ENCODE data around the gene UFM1.
"Not testable (repeated sequence)": the region's sequence is repeated elsewhere in the genome, so short reads cannot be mapped to it uniquely, and the experiment has no call there.

UFM1 gene

GRCh38 chr13:38349390-38350113 lies at the start of gene UFM1:
Gene UFM1 (plus strand): TSS chr13:38349851. CDS start chr13:38349920, 69 bp downstream.
- DNase-seq, result peak; percentile 90

GRCh38 chr13:38301236-38301635 lies 48.4 kb upstream of the UFM1 start:
- DNase-seq, result no peak

DNA sequence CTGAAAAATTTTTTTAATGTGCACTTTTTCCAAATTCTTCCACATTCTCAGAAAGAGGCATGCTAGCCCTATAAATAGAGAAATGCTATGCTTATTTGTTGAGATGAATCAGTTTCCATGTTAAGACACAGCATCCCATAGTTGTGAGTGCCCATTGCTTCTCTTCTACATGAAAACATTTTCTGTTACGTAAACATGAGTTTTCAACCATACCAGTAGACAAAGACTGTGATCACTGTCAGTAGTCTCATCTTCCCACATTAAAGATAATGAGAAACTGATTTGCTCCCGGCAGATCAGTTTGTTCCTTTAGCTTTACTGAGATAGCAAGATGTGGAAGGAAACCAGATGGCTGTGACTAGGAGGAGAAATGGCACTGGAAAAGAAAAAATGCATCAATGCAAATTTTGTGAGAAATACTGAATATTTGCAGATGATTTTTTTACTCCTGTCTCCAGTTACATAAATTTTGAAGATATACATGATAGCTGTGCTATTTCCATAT lies 45.8 kb upstream of the UFM1 start:
- DNase-seq, result no peak

- DNase-seq, result no peak
These were observed 40.9 kb upstream of the UFM1 start for GRCh38 chr13:38308736-38309135.

- DNase-seq, result no peak
These were observed 40.3 kb upstream of the UFM1 start for GRCh38 chr13:38309397-38309796.

GRCh38 chr13:38311175-38311574 lies 38.5 kb upstream of the UFM1 start:
- DNase-seq, result not testable (repeated sequence)

DNA sequence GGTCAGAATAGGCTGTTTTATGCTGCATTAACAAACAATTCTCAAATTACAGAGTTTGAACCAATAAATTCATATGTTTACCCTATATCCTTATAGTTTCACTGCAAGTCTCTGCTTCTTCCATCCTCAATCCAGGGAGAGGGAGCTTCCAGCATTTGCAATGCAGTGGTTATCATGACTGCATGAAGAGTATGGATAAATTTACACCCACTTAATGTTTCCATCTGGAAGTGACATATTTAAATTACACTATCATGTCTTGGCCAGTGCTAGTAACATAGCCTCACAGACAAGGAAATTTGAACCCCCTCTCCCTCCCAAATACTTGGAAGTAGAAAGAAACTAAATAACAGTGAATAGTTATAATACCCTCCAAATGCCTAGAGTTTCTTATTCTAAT lies 33.5 kb upstream of the UFM1 start:
- no peak for DNase-seq

- no peak for DNase-seq
These were observed 28.0 kb upstream of the UFM1 start for GRCh38 chr13:38321654-38322053.

GRCh38 chr13:38325426-38325825 lies 24.2 kb upstream of the UFM1 start:
- no peak for DNase-seq

GRCh38 chr13:38328699-38329098 lies 21.0 kb upstream of the UFM1 start:
- no peak for DNase-seq

GRCh38 chr13:38334845-38335244 lies 14.8 kb upstream of the UFM1 start:
- no peak for DNase-seq

DNA sequence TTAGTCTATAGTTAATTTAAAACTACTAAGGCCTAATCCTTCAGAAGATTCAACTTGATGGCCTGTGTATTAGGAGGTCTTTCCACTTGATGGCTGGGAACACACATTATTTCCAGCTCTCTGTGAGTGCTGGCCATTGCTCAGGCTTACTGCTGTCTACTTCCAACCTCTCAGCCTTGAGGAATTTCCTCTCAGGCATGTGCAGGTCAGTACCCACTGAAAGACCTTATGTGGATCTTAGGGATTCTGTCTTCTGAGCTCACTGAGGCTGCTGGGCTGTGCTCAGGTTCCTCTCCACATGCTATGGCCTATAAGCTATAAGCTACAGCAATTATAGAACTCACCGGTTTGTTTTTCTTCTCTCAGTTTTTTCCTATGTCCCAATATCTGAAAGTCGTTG lies 11.6 kb upstream of the UFM1 start:
- DNase-seq, result no peak

- no peak for DNase-seq
These were observed 9.0 kb upstream of the UFM1 start for GRCh38 chr13:38340624-38341023.

DNA sequence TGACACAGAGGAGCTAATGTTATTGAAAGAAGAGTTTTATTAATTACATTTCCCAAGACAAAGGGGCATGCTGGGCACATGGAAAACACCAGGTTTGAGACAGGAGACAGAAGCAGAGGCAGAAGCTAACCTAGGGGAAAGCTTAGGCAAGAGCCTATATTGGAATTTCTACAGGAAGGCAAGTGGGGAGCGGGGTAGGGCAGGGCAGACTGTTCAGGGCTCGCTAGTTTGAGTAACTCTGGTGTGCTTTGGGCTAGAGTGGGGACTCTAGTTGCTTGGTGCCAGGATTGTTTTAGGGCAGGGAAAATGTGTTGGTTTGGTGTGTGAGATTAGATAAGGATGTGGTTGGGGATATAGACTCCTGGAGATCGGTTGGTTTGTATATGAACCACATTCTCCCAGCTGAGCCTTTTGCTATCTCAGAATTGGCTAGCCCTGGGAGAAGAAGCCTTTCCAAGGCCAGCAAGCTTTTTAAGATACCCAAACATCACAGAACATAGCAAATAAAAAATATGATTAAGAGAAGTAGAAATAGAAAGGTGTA lies 8.4 kb upstream of the UFM1 start:
- DNase-seq, result no peak

- no peak for DNase-seq
These were observed 2.9 kb upstream of the UFM1 start for GRCh38 chr13:38346764-38347163.

DNA sequence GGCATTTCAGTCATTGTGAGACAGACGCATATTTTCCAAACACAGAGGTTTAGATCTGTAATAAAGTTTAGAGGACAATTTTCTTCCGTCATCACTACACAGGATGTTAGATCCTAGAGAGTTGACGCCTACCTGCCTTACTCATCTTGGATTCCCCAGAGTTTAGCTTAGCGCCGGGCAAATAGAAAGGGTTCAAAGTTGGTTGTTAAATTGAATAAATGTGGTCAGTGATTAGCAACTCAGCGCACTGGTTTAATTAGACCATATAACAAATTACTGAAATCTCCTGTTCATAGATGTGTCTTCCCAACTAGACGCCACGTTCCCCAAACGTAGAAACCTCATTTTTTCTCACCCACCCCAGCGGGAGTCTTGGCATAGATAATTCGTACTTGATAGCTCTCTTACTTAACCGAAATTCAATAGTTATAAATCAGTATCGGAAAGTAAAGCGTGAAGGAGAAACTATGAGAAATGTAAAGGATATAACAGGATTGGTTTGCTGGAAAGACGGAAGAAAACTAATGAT lies 726 bp upstream of the UFM1 start:
- no peak for DNase-seq

GRCh38 chr13:38350114-38350617 lies 515 bp downstream of the UFM1 start:
- DNase-seq, result no peak

GRCh38 chr13:38355595-38356119 lies 6.0 kb downstream of the UFM1 start:
- DNase-seq, result no peak

GRCh38 chr13:38358684-38359083 lies 9.0 kb downstream of the UFM1 start:
- no peak for DNase-seq

DNA sequence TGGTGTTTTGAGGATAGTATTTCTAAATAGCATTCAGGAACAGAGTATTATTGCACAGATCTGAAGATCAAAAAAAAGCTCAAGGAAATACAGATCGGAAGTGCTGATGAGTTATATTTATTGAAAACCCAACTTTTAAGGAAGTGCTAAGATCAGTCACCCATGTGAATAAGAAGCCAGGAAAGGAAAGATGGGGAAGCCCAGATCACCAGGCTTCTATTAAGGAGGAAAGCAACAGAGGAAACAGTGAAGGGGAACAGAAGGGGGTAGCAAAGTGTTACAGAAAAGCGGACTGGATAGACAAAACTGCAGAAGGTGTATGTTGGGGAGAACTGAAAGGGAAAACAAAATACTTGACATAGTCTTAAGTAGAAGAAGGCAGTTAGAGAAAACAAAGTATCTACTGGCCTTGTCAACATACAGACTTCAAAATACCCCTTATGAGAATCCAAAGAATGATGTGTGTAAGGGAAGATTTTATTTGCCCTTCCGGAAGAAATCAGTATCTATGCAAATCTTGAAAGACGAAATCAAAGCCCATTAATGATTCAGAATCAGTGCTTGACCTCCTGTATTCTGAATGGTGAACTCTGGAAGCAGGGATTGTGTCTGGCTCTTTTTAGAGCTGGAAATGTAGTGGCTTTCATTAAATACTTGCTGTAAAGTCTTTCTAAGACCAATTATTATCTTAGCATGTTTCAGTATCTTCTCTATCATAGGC lies 12.1 kb downstream of the UFM1 start:
- no peak for DNase-seq

DNA sequence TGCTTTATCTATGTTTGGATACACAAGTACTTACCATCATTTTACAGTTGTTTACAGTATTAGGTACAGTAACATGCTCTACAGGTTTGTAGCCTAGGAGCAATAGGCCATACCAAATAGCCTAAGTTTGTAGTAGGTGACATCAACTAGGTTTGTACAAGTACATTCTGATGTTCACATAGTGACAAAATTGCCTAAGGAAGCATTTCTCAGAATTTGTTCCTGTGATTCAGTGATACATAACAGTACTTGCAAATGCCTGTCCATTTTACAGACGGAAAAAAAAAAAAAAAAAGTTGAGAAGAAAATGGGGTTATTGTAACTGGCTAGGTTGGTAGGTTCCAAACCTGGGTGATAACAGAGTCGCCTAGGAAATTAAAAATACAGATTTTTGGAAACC lies 13.6 kb downstream of the UFM1 start:
- DNase-seq, result no peak

GRCh38 chr13:38363746-38364145 lies 14.1 kb downstream of the UFM1 start:
- not testable (repeated sequence) for DNase-seq

GRCh38 chr13:38365661-38366060 lies 16.0 kb downstream of the UFM1 start:
- DNase-seq, result no peak
